H1 (cell line): Measurements from ENCODE around the gene GJC2. TPM values are rescaled to one million over a fixed set of nuclear protein-coding genes. Genes with fewer than 3 reads are reported as not detected.
A peak's percentile ranks its signal among the peaks of the same experiment; 100 is the strongest.

Experiments used
- ATF3 ChIP-seq: IDR thresholded peaks from 2 replicates; pipeline ENCODE4 v1.6.1; 2011; ENCODE audit warnings: low read depth, mild to moderate bottlenecking, low read length; ENCODE audit not compliant: insufficient read depth
- EGR1 ChIP-seq: IDR thresholded peaks from 2 replicates; pipeline ENCODE4 v1.6.1; 2011; ENCODE audit warnings: low read depth, low read length, borderline replicate concordance
- FOSL1 ChIP-seq: IDR thresholded peaks from 2 replicates; pipeline ENCODE4 v1.6.1; 2011; ENCODE audit warnings: mild to moderate bottlenecking, low read depth, low read length, moderate library complexity; ENCODE audit not compliant: insufficient read depth
- KDM4A ChIP-seq: IDR thresholded peaks from one replicate; pipeline ENCODE4 v1.7.1; 2012; ENCODE audit warnings: low read depth, mild to moderate bottlenecking, moderate library complexity, low read length, inconsistent platforms; ENCODE audit not compliant: severe bottlenecking
- MAX ChIP-seq: IDR thresholded peaks from 2 replicates; pipeline ENCODE4 v1.6.1; 2012; ENCODE audit warnings: inconsistent platforms
- NRF1 ChIP-seq: IDR thresholded peaks from 2 replicates; pipeline ENCODE4 v1.6.1; 2011; ENCODE audit warnings: mild to moderate bottlenecking, low read depth, low read length, improper control_type of control experiment
- RXRA ChIP-seq: IDR thresholded peaks from 2 replicates; pipeline ENCODE4 v1.6.1; 2011; ENCODE audit warnings: low read depth, mild to moderate bottlenecking, low read length, moderate library complexity; ENCODE audit not compliant: insufficient read depth
- SIRT6 ChIP-seq: IDR thresholded peaks from one replicate; pipeline ENCODE4 v1.7.1; 2012; ENCODE audit warnings: low read length, inconsistent platforms
- SP1 ChIP-seq: IDR thresholded peaks from 2 replicates; pipeline ENCODE4 v1.6.1; 2011; ENCODE audit warnings: low read depth, low read length
- SP4 ChIP-seq: IDR thresholded peaks from 2 replicates; pipeline ENCODE4 v1.6.1; 2012; ENCODE audit warnings: low read length, inconsistent platforms
- SRF ChIP-seq: IDR thresholded peaks from 2 replicates; pipeline ENCODE4 v1.6.1; 2011; ENCODE audit warnings: mild to moderate bottlenecking, low read depth, low read length, moderate library complexity
- TAF1 ChIP-seq: IDR thresholded peaks from 2 replicates; pipeline ENCODE4 v1.6.1; 2011; ENCODE audit warnings: mild to moderate bottlenecking, low read depth, low read length
- TAF7 ChIP-seq: optimal IDR thresholded peaks from 2 replicates; pipeline ENCODE3; 2011; ENCODE audit warnings: low read depth, mild to moderate bottlenecking, inconsistent platforms, low read length, moderate library complexity, borderline replicate concordance
- TCF12 ChIP-seq: IDR thresholded peaks from 2 replicates; pipeline ENCODE4 v1.6.1; 2011; ENCODE audit warnings: low read depth, mild to moderate bottlenecking, low read length
- USF2 ChIP-seq: IDR thresholded peaks from 2 replicates; pipeline ENCODE4 v1.6.1; 2011; ENCODE audit warnings: low read length, improper control_type of control experiment
- ZNF274 ChIP-seq: IDR thresholded peaks from 2 replicates; pipeline ENCODE4 v1.7.0; 2012; ENCODE audit warnings: low read length, borderline replicate concordance; ENCODE audit errors: extremely low read depth
- polyA plus RNA-seq, 7 experiments: library from polyadenylated mRNA; depleted of rRNA in 3 of 7; stranded (reverse) in 5 of 7; unstranded in 2 of 7; fragments of >200 nt in 5 of 7; fragments of 200-250 nt in 2 of 7; gene quantifications; 1 replicate in 5 of 7; 2 replicates in 1 of 7; 4 replicates in 1 of 7; pipeline versions ENCODE4 v1.2.1 to v1.2.3, GENCODE V29; 2011 to 2013; ENCODE audit warnings: missing spikeins in 2 of 7, mixed read lengths in 2 of 7
- total RNA-seq: library from RNA; stranded (reverse); fragmentation: NEBNext Ultra II Directional; extraction: Animal tissue kit (Norgen Biotek cat#: 25700); gene quantifications from 2 replicates; pipeline ENCODE4 v1.2.1, GENCODE V29; 2021
- TF ChIP-seq, protein P1 (sequence below), 3 experiments: IDR thresholded peaks; 1 replicate in 2 of 3; 2 replicates in 1 of 3; pipeline versions ENCODE4 v1.5.1 to v1.6.1; 2011; ENCODE audit warnings: low read length in 3 of 3, mild to moderate bottlenecking in 3 of 3, inconsistent platforms in 2 of 3, low read depth in 1 of 3, moderate library complexity in 1 of 3; ENCODE audit not compliant: insufficient read depth in 1 of 3; ENCODE audit errors: control extremely low read depth in 1 of 3
- TF ChIP-seq, protein P2 (sequence below): IDR thresholded peaks from 2 replicates; pipeline ENCODE4 v1.6.1; 2012; ENCODE audit warnings: low read length, inconsistent platforms

The GJC2 gene
- total and polyA plus RNA-seq, 2 of the 8 experiments (the other 6 are each of a cell fraction or from before 2014, with no cell fraction given): 0.17 to 0.54 TPM

- TF ChIP-seq, protein P1, sequence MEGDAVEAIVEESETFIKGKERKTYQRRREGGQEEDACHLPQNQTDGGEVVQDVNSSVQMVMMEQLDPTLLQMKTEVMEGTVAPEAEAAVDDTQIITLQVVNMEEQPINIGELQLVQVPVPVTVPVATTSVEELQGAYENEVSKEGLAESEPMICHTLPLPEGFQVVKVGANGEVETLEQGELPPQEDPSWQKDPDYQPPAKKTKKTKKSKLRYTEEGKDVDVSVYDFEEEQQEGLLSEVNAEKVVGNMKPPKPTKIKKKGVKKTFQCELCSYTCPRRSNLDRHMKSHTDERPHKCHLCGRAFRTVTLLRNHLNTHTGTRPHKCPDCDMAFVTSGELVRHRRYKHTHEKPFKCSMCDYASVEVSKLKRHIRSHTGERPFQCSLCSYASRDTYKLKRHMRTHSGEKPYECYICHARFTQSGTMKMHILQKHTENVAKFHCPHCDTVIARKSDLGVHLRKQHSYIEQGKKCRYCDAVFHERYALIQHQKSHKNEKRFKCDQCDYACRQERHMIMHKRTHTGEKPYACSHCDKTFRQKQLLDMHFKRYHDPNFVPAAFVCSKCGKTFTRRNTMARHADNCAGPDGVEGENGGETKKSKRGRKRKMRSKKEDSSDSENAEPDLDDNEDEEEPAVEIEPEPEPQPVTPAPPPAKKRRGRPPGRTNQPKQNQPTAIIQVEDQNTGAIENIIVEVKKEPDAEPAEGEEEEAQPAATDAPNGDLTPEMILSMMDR (IDR thresholded peaks at IDR 0.05; ENCODE audit: control extremely low read depth in 1 of 3, insufficient read depth in 1 of 3, low read depth in 1 of 3, low read length in 3 of 3): no peak
- peak; percentile 100 for TF ChIP-seq KDM4A
- peak; percentile 88 for TF ChIP-seq SP4
- TF ChIP-seq MAX: peak; percentile 88
- peak; percentile 96 for TF ChIP-seq ATF3
- no peak for TF ChIP-seq SIRT6
- peak; percentile 88 for TF ChIP-seq NRF1
- no peak for TF ChIP-seq TCF12
- 0 out of 2 replicates have a peak, but pooled peaks have one; percentile 64 for TF ChIP-seq FOSL1
- no peak for TF ChIP-seq RXRA
- peak; percentile 80 for TF ChIP-seq TAF1
- TF ChIP-seq USF2: no peak
- no peak for TF ChIP-seq EGR1
- peak; percentile 67; the same call in 1 of the 2 replicates for TF ChIP-seq SP1
- TF ChIP-seq, protein P2, sequence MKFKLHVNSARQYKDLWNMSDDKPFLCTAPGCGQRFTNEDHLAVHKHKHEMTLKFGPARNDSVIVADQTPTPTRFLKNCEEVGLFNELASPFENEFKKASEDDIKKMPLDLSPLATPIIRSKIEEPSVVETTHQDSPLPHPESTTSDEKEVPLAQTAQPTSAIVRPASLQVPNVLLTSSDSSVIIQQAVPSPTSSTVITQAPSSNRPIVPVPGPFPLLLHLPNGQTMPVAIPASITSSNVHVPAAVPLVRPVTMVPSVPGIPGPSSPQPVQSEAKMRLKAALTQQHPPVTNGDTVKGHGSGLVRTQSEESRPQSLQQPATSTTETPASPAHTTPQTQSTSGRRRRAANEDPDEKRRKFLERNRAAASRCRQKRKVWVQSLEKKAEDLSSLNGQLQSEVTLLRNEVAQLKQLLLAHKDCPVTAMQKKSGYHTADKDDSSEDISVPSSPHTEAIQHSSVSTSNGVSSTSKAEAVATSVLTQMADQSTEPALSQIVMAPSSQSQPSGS: no peak
- peak; percentile 90 for TF ChIP-seq SRF
- TF ChIP-seq TAF7: peak; percentile 71
- no peak for TF ChIP-seq ZNF274
Measured at GRCh38 chr1:228102791-228103620, 46.7 kb upstream of the GJC2 start, which contains the start of gene C1orf35 (continued).
